Measurements from ENCODE around the gene CSRNP2.

DNA sequence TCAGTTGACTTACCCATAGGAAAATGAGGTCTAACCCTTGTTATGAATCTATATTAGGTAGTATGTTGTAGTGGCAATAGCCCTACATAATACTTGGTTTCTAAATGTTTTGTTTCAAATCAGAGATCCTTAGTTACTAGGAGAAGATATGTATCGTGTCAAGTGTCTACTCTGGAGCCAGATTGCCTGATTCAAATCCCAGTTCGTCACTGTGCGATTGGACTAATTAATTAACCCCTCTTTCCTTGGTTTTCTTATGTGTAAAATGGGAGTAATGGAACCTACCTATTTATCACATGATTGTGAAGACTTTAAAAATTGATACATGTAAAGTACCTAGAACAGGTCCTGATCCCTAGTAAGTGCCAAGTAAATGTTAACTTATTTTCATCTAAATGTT lies 33.9 kb downstream of the CSRNP2 start:
- TF ChIP-seq, protein P1, sequence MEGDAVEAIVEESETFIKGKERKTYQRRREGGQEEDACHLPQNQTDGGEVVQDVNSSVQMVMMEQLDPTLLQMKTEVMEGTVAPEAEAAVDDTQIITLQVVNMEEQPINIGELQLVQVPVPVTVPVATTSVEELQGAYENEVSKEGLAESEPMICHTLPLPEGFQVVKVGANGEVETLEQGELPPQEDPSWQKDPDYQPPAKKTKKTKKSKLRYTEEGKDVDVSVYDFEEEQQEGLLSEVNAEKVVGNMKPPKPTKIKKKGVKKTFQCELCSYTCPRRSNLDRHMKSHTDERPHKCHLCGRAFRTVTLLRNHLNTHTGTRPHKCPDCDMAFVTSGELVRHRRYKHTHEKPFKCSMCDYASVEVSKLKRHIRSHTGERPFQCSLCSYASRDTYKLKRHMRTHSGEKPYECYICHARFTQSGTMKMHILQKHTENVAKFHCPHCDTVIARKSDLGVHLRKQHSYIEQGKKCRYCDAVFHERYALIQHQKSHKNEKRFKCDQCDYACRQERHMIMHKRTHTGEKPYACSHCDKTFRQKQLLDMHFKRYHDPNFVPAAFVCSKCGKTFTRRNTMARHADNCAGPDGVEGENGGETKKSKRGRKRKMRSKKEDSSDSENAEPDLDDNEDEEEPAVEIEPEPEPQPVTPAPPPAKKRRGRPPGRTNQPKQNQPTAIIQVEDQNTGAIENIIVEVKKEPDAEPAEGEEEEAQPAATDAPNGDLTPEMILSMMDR (IDR thresholded peaks at IDR 0.05; ENCODE audit: poor library complexity), result no peak
- TF ChIP-seq EZH2phosphoT487 (IDR thresholded peaks at IDR 0.05; ENCODE audit: low read depth, severe bottlenecking, unreplicated experiment), result no peak

Data from hepatocyte (in vitro differentiated cells).